ENCODE data around the gene UNC5CL. TPM values are rescaled to one million over a fixed set of nuclear protein-coding genes. Genes with fewer than 3 reads are reported as not detected.
"Not testable (repeated sequence)": the region's sequence is repeated elsewhere in the genome, so short reads cannot be mapped to it uniquely, and the experiment has no call there.

The UNC5CL gene
- total RNA-seq, 1 donor from 2014 or later: 0.99 TPM

DNA sequence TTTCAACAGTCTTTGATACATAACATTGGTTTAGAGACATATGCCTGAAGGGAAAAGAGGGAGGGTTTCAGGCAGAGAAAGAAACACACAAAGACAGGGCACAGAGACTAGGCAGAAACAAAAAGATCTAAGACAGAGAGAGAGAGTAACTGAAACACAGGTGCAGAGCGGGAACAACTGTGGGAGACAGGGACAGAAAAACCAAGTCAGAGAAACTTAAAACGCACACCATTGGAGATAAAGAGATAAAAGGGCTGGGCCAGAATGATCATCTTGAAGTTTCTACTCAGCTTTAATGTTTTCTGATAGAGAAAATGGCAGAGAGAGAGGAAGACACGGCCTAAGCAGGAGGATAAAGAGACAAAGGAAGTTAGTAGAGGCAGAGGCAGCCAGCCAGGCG is 11.8 kb downstream of the UNC5CL start:
- intact Hi-C loops (cut with micrococcal nuclease): loop anchor here (1.0 to 5.0 kb wide), 5 partner anchors 12 to 700 kb away; partner anchors contain the start of genes LRFN2, NFYA, OARD1 and UNC5CL
- Mint-ChIP-seq H3K4me3 (peak overlapping the region; percentile 89), H3K27me3 (ENCODE audit: insufficient read depth) (no peaks in the 10 kb centered on the region)

DNA sequence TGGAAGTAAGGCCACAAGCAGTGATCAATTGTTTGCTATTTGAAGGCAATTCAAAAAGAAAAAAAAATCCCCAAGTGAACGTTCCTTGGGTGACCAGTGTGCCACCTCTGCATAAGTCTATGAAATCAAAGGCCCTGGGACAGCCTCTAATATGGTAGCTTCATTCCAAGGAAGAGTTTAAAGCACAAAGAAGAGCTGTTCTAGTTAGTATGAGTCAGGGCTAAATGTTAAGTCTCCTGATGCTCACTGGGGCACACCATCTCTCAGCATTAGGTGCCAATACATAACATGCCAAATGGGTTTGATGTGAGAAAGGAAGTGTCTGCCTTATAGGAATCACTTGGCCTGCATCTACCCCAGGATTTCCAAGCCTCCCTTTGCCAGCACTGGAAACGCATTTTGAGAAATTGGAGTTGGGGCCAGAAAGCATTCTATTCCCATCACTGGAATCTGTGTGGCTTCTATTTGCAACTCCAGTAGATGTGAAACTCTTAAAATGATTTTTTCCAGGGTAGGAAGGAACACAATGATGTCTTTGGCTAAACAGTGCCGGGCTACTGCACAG is 13.0 kb downstream of the UNC5CL start:
- no peak overlapping the region for H3K27ac Mint-ChIP-seq
- peaks cover 22% of the 10 kb centered on the region for H3K4me1 Mint-ChIP-seq (ENCODE audit: low read depth)
- no peaks in the 10 kb centered on the region for H3K9me3 Mint-ChIP-seq
- peak overlapping the region; percentile 57 for H3K4me3 Mint-ChIP-seq
- no peaks in the 10 kb centered on the region for H3K36me3 Mint-ChIP-seq (ENCODE audit: low read depth)
- intact Hi-C loops (cut with micrococcal nuclease): loop anchor here (5.0 kb wide), 3 partner anchors 64 to 699 kb away; partner anchors contain the start of gene LRFN2
- no peak for DNase-seq (ENCODE audit: low spot score)
- H3K27me3 Mint-ChIP-seq (ENCODE audit: insufficient read depth): no peaks in the 10 kb centered on the region

More for the DNA sequence above, 11.8 kb downstream of the UNC5CL start:
- H3K4me1 Mint-ChIP-seq (ENCODE audit: low read depth): peaks cover 22% of the 10 kb centered on the region
- H3K27ac Mint-ChIP-seq: peak overlapping the region; percentile 85
- no peak for DNase-seq (ENCODE audit: low spot score)
- no peaks in the 10 kb centered on the region for H3K9me3 Mint-ChIP-seq
- H3K36me3 Mint-ChIP-seq (ENCODE audit: low read depth): no peaks in the 10 kb centered on the region

DNA sequence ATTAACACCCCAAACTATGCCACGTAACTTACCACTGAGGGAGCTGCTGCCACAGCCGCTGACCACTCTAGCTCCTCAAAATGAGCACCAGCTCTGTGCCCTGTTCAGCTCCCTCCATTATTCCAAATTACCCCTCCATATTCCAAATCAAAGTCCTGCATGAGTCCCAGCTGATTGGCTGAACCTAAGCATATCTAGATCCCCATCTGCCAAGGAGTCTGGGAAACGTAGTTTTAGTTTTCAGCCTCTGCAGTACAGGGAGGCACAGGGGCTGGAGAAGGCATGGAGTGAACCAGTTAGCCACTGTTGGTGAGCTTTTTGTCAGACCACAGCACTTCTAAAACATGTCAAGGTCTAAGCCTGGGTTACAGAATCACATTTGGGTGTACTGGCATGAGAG is 15.9 kb downstream of the UNC5CL start:
- no peak overlapping the region for H3K27ac Mint-ChIP-seq
- DNase-seq (ENCODE audit: low spot score): no peak
- intact Hi-C loops (cut with micrococcal nuclease): no loop called here
- peaks cover 11% of the 10 kb centered on the region for H3K4me1 Mint-ChIP-seq (ENCODE audit: low read depth)
- H3K9me3 Mint-ChIP-seq: no peaks in the 10 kb centered on the region
- peaks cover 2% of the 10 kb centered on the region for H3K27me3 Mint-ChIP-seq (ENCODE audit: insufficient read depth)
- H3K36me3 Mint-ChIP-seq (ENCODE audit: low read depth): no peaks in the 10 kb centered on the region
- no peak overlapping the region for H3K4me3 Mint-ChIP-seq

DNA sequence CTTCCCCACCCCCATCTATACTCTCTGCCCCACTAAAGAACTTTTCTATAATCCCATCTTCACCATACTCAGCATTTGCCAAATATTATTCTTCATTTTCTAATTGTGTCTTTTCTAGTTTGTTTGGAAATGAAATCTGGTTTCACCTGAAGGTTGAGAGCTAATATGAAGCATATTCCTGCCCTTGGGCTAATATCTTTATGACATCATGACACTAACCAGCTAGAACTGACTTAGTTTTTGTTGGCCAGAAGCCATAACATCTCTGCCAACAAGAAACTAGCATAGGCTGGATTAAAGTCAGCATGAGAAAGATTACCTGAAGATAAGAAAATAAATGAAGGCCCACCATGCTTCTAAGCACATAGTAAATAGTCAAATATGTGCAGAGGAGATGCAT is 16.7 kb downstream of the UNC5CL start:
- H3K27ac Mint-ChIP-seq: no peak overlapping the region
- no peak overlapping the region for H3K4me3 Mint-ChIP-seq
- no peaks in the 10 kb centered on the region for H3K36me3 Mint-ChIP-seq (ENCODE audit: low read depth)
- no peaks in the 10 kb centered on the region for H3K9me3 Mint-ChIP-seq
- DNase-seq (ENCODE audit: low spot score): no peak
- intact Hi-C loops (cut with micrococcal nuclease): no loop called here
- H3K27me3 Mint-ChIP-seq (ENCODE audit: insufficient read depth): peaks cover 2% of the 10 kb centered on the region
- peaks cover 4% of the 10 kb centered on the region for H3K4me1 Mint-ChIP-seq (ENCODE audit: low read depth)

DNA sequence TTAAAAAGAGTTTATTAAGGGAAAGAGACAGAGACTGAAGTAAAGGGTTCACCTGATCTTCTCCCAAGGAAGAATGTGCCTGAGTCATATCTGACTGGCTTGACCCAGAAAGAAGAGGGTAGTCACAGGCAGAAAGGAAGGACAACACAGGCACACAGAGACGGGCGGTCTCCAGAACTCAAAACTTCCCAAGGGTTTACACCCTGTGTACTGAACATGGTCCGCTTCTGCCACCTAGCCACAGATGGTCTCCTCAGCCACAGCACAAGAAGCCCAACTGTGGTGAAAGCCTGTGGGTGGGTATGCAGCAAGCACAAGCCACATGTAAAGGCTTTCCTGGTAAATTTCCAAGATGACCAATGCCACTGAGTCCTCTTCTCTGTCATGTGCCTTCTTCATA is 17.2 kb downstream of the UNC5CL start:
- H3K36me3 Mint-ChIP-seq (ENCODE audit: low read depth): no peaks in the 10 kb centered on the region
- DNase-seq (ENCODE audit: low spot score): no peak
- intact Hi-C loops (cut with micrococcal nuclease): no loop called here
- H3K4me3 Mint-ChIP-seq: no peak overlapping the region
- peaks cover 2% of the 10 kb centered on the region for H3K27me3 Mint-ChIP-seq (ENCODE audit: insufficient read depth)
- no peaks in the 10 kb centered on the region for H3K4me1 Mint-ChIP-seq (ENCODE audit: low read depth)
- no peaks in the 10 kb centered on the region for H3K9me3 Mint-ChIP-seq
- H3K27ac Mint-ChIP-seq: no peak overlapping the region

DNA sequence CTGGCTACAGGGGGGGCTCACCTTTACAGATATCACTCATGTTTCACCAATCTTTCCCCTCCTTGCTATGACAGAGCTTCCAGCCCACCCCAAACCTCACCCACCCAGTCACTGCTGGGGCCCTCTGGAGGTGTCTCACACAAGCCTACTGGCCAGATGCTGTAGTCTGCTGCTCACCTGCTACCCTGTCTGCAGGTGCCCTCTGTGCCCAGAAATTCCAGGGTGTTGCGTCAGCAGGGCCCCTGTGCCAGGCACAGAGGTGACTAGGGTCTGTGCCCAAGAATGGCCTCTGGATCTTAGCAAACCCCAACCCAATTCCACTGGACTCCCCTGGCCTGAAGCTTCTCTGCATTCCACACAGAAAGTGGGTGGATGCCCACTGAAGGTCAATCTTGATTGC is 21.4 kb downstream of the UNC5CL start:
- peaks cover 5% of the 10 kb centered on the region for H3K27me3 Mint-ChIP-seq (ENCODE audit: insufficient read depth)
- H3K9me3 Mint-ChIP-seq: no peaks in the 10 kb centered on the region
- DNase-seq (ENCODE audit: low spot score): no peak
- intact Hi-C loops (cut with micrococcal nuclease): no loop called here
- H3K4me1 Mint-ChIP-seq (ENCODE audit: low read depth): no peaks in the 10 kb centered on the region
- no peak overlapping the region for H3K27ac Mint-ChIP-seq
- no peaks in the 10 kb centered on the region for H3K36me3 Mint-ChIP-seq (ENCODE audit: low read depth)
- H3K4me3 Mint-ChIP-seq: no peak overlapping the region

DNA sequence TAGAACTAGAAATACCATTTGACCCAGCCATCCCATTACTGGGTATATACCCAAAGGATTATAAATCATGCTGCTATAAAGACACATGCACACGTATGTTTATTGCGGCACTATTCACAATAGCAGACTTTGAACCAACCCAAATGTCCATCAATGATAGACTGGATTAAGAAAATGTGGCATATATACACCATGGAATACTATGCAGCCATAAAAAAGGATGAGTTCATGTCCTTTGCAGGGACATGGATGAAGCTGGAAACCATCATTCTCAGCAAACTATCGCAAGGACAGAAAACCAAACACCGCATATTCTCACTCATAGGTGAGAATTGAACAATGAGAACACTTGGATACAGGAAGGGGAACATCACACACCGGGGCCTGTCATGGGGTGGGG is 23.2 kb downstream of the UNC5CL start:
- H3K27ac Mint-ChIP-seq; intact Hi-C loops (cut with micrococcal nuclease); H3K36me3 Mint-ChIP-seq (ENCODE audit: low read depth); H3K4me3 Mint-ChIP-seq; DNase-seq (ENCODE audit: low spot score); H3K27me3 Mint-ChIP-seq (ENCODE audit: insufficient read depth); H3K4me1 Mint-ChIP-seq (ENCODE audit: low read depth); H3K9me3 Mint-ChIP-seq: not testable (repeated sequence)

DNA sequence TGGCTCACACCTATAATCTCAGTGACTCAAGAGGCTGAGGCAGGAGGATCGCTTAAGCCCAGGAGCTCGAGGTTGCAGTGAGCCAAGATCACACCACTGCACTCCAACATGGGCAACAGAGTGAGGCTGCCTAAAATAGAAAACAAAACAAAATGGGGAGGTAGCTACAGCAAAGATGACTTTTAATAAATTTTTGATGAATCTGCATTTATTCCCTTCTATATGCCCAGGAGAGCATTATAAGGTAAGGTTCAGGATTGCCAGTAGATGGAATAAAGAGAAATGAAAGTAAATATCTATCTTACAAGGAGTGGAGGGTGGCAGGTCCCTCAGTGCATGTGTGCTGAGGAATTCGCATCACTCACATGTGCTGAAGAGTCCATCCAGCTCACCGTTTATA is 24.2 kb downstream of the UNC5CL start:
- H3K27ac Mint-ChIP-seq: no peak overlapping the region
- no peaks in the 10 kb centered on the region for H3K9me3 Mint-ChIP-seq
- H3K4me3 Mint-ChIP-seq: no peak overlapping the region
- H3K4me1 Mint-ChIP-seq (ENCODE audit: low read depth): no peaks in the 10 kb centered on the region
- DNase-seq (ENCODE audit: low spot score): no peak
- H3K36me3 Mint-ChIP-seq (ENCODE audit: low read depth): no peaks in the 10 kb centered on the region
- H3K27me3 Mint-ChIP-seq (ENCODE audit: insufficient read depth): peaks cover 12% of the 10 kb centered on the region
- intact Hi-C loops (cut with micrococcal nuclease): no loop called here

DNA sequence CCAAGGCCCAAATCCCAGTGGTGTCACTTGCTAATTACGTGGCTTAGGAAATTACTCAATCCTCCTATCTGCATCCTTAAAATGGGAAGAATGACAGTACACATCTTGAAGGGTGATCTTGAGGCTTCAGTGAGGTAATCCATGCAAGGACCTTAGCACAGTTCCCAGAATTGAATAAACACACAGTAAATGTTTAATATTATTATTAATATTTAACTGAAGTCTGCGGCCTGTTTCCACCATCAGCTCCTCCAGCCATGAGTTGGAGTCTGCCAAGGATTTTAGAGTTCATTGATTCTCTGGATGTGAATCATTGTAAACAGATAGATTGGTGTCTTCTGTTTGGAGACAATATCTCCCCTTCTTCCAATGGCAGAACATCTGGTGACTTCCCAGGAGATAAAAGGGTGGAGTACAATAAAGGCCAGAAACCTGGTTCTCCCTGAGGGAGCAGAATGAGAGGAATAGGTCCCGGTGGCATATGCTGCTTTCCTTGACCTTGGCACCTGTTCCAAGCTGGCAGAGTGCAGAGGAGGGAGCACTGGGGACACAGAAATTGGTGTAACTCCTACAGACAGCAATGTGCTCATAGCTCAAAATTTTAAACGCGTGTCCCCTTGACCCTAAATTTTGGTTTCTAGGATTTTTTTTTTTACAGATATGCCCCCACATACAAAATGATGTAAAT is 25.4 kb downstream of the UNC5CL start:
- Mint-ChIP-seq H3K27ac (no peak overlapping the region), H3K9me3 (no peaks in the 10 kb centered on the region), H3K27me3 (ENCODE audit: insufficient read depth) (peaks cover 18% of the 10 kb centered on the region), H3K4me1 (ENCODE audit: low read depth) (no peaks in the 10 kb centered on the region), H3K36me3 (ENCODE audit: low read depth) (no peaks in the 10 kb centered on the region), H3K4me3 (no peak overlapping the region)
- no peak for DNase-seq (ENCODE audit: low spot score)
- intact Hi-C loops (cut with micrococcal nuclease): no loop called here

DNA sequence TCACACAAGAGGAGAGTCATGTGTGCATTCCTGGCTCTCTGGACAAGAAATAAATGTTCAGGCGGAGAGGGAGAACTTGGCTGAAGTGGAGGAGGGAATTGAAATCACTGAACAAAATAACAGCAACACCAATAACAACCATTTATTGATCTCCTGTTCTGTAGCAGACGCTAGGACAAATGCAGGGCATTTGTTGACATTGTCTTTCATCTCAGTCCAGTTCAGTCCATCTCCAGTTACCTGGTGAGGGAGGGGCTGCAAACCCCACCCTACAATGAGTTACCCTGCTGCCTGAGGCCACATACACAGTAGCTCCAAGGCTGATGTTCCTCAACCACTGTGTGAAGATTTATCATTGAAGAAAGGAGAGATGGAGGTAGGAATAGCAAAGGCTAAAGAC is 27.3 kb downstream of the UNC5CL start:
- intact Hi-C loops (cut with micrococcal nuclease): no loop called here
- Mint-ChIP-seq H3K4me1 (ENCODE audit: low read depth) (no peaks in the 10 kb centered on the region), H3K27ac (no peak overlapping the region), H3K27me3 (ENCODE audit: insufficient read depth) (peaks cover 25% of the 10 kb centered on the region), H3K36me3 (ENCODE audit: low read depth) (no peaks in the 10 kb centered on the region), H3K4me3 (no peak overlapping the region), H3K9me3 (no peaks in the 10 kb centered on the region)
- no peak for DNase-seq (ENCODE audit: low spot score)

DNA sequence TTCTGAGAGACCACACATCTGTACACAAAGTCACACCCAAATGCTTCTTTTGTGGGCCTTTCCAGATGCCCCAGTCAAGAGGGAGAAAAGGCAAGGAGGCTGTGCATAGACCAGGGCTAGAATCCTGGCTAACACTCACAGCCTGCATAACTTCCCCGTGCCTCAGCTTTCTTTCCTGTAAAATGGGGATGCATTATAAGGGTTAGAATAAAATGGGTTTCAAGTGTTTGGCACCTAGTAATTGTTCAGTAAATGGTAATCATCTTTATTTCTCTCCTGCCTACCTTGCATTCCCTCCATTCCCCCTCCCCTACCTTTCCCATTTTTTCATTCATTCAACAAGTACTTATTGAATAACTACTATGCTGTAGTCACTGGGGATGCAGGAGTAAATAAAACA is 29.4 kb downstream of the UNC5CL start:
- peaks cover 33% of the 10 kb centered on the region for H3K27me3 Mint-ChIP-seq (ENCODE audit: insufficient read depth)
- no peaks in the 10 kb centered on the region for H3K9me3 Mint-ChIP-seq
- H3K36me3 Mint-ChIP-seq (ENCODE audit: low read depth): no peaks in the 10 kb centered on the region
- intact Hi-C loops (cut with micrococcal nuclease): no loop called here
- H3K27ac Mint-ChIP-seq: no peak overlapping the region
- no peaks in the 10 kb centered on the region for H3K4me1 Mint-ChIP-seq (ENCODE audit: low read depth)
- no peak overlapping the region for H3K4me3 Mint-ChIP-seq
- no peak for DNase-seq (ENCODE audit: low spot score)

DNA sequence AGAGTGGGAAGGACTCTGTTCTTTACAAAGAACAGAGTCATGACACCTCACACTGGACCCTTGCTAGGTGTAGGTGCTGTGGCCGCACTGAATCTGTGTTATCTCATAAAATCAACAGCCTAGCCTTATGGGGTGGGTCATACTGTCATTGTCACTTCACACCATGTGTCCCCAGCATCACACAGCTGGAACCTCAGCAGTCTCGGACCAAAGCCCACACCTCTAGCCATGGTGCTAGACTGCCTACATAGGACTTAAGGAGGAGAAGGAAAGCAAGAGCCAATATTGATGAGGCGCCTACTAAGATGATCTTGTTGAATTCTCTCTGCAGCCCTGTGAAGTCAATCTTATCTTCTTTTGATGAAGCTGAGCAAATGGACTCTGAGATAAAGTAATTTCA is 31.0 kb downstream of the UNC5CL start:
- Mint-ChIP-seq H3K9me3 (no peaks in the 10 kb centered on the region), H3K4me3 (no peak overlapping the region), H3K36me3 (ENCODE audit: low read depth) (no peaks in the 10 kb centered on the region), H3K27ac (no peak overlapping the region), H3K27me3 (ENCODE audit: insufficient read depth) (peaks cover 34% of the 10 kb centered on the region), H3K4me1 (ENCODE audit: low read depth) (no peaks in the 10 kb centered on the region)
- intact Hi-C loops (cut with micrococcal nuclease): no loop called here
- DNase-seq (ENCODE audit: low spot score): no peak

DNA sequence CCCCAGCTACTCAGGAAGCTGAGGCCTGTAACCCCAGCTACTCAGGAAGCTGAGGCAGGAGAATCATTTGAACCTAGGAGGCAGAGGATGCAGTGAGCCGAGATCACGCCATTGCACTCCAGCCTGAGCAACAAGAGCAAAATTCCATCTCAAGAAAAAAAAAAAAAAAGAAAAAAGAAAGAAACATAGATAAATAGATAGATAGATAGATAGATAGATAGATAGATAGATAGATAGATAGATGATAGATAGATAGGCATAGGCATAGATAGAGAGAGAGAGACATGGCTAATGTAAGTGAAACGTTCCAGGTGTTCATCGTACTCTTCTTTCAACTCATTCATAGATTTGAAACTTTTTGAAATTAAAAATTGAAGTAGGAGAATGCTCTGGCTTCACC is 32.0 kb downstream of the UNC5CL start:
- H3K4me3 Mint-ChIP-seq; H3K27ac Mint-ChIP-seq; H3K9me3 Mint-ChIP-seq; H3K4me1 Mint-ChIP-seq (ENCODE audit: low read depth); H3K36me3 Mint-ChIP-seq (ENCODE audit: low read depth); DNase-seq (ENCODE audit: low spot score): not testable (repeated sequence)
- peaks cover 43% of the 10 kb centered on the region for H3K27me3 Mint-ChIP-seq (ENCODE audit: insufficient read depth)
- intact Hi-C loops (cut with micrococcal nuclease): loop anchor here (1.0 kb wide), 4 partner anchors 21 to 311 kb away; partner anchors contain the start of gene UNC5CL
